Measurements from ENCODE around the gene ST6GALNAC5. TPM values are rescaled to one million over a fixed set of nuclear protein-coding genes. Genes with fewer than 3 reads are reported as not detected.

Gene ST6GALNAC5
- total RNA-seq, 4 donors from 2014 or later, result 3.6 to 23.4 (median 11.0) TPM

- H3K9me3 ChIP-seq, result no peaks in the 10 kb centered on the region
- ATAC-seq, result no peak
- H3K4me3 ChIP-seq, result no peak overlapping the region
- no peak overlapping the region for H3K27ac ChIP-seq
- no peak for TF ChIP-seq POLR2AphosphoS5 (IDR thresholded peaks at IDR 0.05)
- TF ChIP-seq EP300 (IDR thresholded peaks at IDR 0.05), result no peak
- no peaks in the 10 kb centered on the region for H3K27me3 ChIP-seq
- no peaks in the 10 kb centered on the region for H3K4me1 ChIP-seq
- WGBS, 2 donors (ENCODE audit: low coverage in 1 of 2), result 69 to 78% methylated on average over 2 to 3 of the region's 4 CpGs
- H3K36me3 ChIP-seq, result no peaks in the 10 kb centered on the region
Measured at GRCh38 chr1:77063118-77063517, 195.8 kb downstream of the ST6GALNAC5 start.

- Histone ChIP-seq H3K9me3 (no peaks in the 10 kb centered on the region), H3K27me3 (no peaks in the 10 kb centered on the region), H3K36me3 (no peaks in the 10 kb centered on the region), H3K4me3 (no peak overlapping the region), H3K4me1 (no peaks in the 10 kb centered on the region), H3K27ac (no peak overlapping the region)
- no peak for ATAC-seq
- TF ChIP-seq POLR2AphosphoS5 (IDR thresholded peaks at IDR 0.05) (no peak), EP300 (IDR thresholded peaks at IDR 0.05) (no peak), POLR2A (IDR thresholded peaks at IDR 0.05) (no peak), CTCF (IDR thresholded peaks at IDR 0.05) (no peak)
- 86 to 89% methylated on average over 2 of the region's 2 CpGs for WGBS, 2 donors (ENCODE audit: low coverage in 1 of 2)
Measured at GRCh38 chr1:77064246-77064645, 197.0 kb downstream of the ST6GALNAC5 start.

- Histone ChIP-seq H3K9me3 (no peaks in the 10 kb centered on the region), H3K4me3 (no peak overlapping the region), H3K36me3 (no peaks in the 10 kb centered on the region), H3K27me3 (no peaks in the 10 kb centered on the region), H3K27ac (no peak overlapping the region), H3K4me1 (no peaks in the 10 kb centered on the region)
- no peak for TF ChIP-seq CTCF (IDR thresholded peaks at IDR 0.05)
- no peak for TF ChIP-seq POLR2AphosphoS5 (IDR thresholded peaks at IDR 0.05)
- TF ChIP-seq EP300 (IDR thresholded peaks at IDR 0.05), result no peak
- no peak for TF ChIP-seq POLR2A (IDR thresholded peaks at IDR 0.05)
- WGBS, 2 donors (ENCODE audit: low coverage in 1 of 2), result 69 to 70% methylated on average over 7 of the region's 7 CpGs
- ATAC-seq, result no peak
Measured at GRCh38 chr1:77065693-77066342, 198.5 kb downstream of the ST6GALNAC5 start.

- WGBS, 2 donors (ENCODE audit: low coverage in 1 of 2), result 79 to 95% methylated on average over 2 of the region's 2 CpGs
- H3K4me1 ChIP-seq, result no peaks in the 10 kb centered on the region
- H3K36me3 ChIP-seq, result no peaks in the 10 kb centered on the region
- H3K9me3 ChIP-seq, result no peaks in the 10 kb centered on the region
- TF ChIP-seq EP300 (IDR thresholded peaks at IDR 0.05) (no peak), POLR2AphosphoS5 (IDR thresholded peaks at IDR 0.05) (no peak), CTCF (IDR thresholded peaks at IDR 0.05) (no peak), POLR2A (IDR thresholded peaks at IDR 0.05) (no peak)
- H3K27me3 ChIP-seq, result no peaks in the 10 kb centered on the region
- no peak overlapping the region for H3K27ac ChIP-seq
- ATAC-seq, result no peak
- no peak overlapping the region for H3K4me3 ChIP-seq
Measured at GRCh38 chr1:77068013-77068412, 200.7 kb downstream of the ST6GALNAC5 start.

GRCh38 chr1:77076759-77077158 lies 209.5 kb downstream of the ST6GALNAC5 start:
- H3K27me3 ChIP-seq, result no peaks in the 10 kb centered on the region
- WGBS, 2 donors (ENCODE audit: low coverage in 1 of 2), result 64 to 72% methylated on average over 2 of the region's 2 CpGs
- H3K4me1 ChIP-seq, result no peaks in the 10 kb centered on the region
- no peak overlapping the region for H3K4me3 ChIP-seq
- no peak for TF ChIP-seq POLR2A (IDR thresholded peaks at IDR 0.05)
- TF ChIP-seq CTCF (IDR thresholded peaks at IDR 0.05), result no peak
- no peaks in the 10 kb centered on the region for H3K9me3 ChIP-seq
- no peak overlapping the region for H3K27ac ChIP-seq
- no peak for ATAC-seq
- no peaks in the 10 kb centered on the region for H3K36me3 ChIP-seq
